WI38 (cell line): Measurements from ENCODE around the gene STMND1.
"Not testable (repeated sequence)": the region's sequence is repeated elsewhere in the genome, so short reads cannot be mapped to it uniquely, and the experiment has no call there.

Source experiments
- H3K4me3 ChIP-seq: 2 replicates; pipeline ENCODE4 v1.5.1; 2011; ENCODE audit warnings: low read depth, mild to moderate bottlenecking, control low read depth, low read length
- TF ChIP-seq, protein P1 (sequence below): IDR thresholded peaks from 2 replicates; pipeline ENCODE4 v1.5.1; 2012; ENCODE audit warnings: low read depth, mild to moderate bottlenecking, control low read depth, low read length

STMND1 gene

DNA sequence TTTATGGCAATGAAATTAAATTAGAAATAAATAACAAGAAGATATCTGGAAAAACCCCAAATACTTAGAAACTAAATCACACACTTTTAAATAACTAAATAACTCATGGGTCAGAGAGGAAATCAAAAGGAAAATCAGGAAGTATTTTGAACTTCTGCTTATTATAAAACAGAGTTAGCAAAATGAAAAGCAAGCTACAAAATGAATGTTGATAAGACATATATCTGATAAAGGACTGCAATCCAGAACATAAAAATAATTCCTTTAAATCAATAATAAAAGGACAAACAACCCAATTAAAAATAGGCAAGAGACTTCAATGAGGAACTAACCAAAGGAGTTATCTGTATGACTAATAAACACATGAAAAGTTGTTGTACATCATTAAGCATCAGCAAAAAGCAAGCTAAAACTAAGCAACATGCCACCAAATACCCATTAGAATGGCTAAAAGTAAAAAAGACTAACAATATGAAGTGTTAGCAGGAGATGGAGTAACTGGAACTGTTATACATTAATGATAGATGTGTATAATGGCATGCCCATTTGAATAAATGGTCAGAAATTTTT, 38.9 kb upstream of the STMND1 start:
- TF ChIP-seq, protein P1, sequence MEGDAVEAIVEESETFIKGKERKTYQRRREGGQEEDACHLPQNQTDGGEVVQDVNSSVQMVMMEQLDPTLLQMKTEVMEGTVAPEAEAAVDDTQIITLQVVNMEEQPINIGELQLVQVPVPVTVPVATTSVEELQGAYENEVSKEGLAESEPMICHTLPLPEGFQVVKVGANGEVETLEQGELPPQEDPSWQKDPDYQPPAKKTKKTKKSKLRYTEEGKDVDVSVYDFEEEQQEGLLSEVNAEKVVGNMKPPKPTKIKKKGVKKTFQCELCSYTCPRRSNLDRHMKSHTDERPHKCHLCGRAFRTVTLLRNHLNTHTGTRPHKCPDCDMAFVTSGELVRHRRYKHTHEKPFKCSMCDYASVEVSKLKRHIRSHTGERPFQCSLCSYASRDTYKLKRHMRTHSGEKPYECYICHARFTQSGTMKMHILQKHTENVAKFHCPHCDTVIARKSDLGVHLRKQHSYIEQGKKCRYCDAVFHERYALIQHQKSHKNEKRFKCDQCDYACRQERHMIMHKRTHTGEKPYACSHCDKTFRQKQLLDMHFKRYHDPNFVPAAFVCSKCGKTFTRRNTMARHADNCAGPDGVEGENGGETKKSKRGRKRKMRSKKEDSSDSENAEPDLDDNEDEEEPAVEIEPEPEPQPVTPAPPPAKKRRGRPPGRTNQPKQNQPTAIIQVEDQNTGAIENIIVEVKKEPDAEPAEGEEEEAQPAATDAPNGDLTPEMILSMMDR: no peak
- no peak overlapping the region for H3K4me3 ChIP-seq

DNA sequence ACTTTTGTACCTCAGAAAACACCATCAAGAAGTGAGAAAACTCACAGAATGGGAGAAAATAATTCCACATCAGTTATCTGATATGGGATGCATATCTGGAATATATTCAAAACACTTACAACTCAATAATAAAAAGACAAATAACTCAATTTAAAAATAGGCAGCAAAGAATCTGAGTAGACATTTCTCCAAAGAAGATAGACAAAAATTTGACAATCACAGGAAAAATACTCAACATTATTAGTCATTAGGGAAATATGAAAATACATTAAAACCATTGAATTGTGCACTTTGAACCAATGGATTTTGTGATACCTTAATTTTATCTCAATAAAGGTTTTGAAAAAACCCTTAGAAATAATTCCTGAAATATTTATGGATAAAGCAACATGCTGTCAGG, 36.9 kb upstream of the STMND1 start:
- TF ChIP-seq, protein P1: no peak
- no peak overlapping the region for H3K4me3 ChIP-seq

GRCh38 chr6:17066610-17067009, 35.2 kb upstream of the STMND1 start:
- TF ChIP-seq, protein P1: no peak
- no peak overlapping the region for H3K4me3 ChIP-seq

GRCh38 chr6:17068972-17069371, 32.9 kb upstream of the STMND1 start:
- not testable (repeated sequence) for H3K4me3 ChIP-seq

DNA sequence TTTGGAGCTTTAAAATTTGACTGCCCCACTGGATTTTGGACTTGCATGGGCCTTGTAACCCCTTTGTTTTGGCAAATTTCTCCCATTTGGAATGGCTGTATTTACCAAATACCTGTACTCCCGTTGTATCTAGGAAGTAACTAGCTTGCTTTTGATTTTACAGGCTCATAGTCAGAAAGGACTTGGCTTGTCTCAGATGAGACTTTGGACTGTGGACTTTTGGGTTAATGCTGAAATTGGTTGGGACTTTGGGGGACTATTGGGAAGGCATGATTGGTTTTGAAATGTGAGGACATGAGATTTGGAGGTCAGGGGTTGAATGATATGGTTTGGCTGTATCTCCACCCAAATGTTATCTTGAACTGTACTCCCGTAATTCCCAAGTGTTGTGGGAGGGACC, 31.4 kb upstream of the STMND1 start:
- not testable (repeated sequence) for H3K4me3 ChIP-seq

DNA sequence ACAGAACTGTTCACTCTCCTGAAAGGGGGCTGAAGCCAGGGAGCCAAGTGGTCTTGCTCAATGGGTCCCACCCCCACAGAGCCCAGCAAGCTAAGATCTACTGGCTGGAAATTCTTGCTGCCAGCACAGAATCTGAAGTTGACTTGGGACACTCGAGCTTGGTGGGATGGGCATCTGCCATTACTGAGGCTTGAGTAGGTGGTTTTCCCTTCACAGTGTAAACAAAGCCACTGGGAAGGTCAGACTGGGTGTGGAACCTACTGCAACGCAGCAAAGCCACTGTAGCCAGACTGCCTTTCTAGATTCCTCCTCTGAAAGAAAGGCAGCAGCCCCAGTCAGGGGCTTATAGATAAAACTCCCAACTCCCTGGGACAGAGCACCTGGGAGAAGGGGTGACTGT, 28.3 kb upstream of the STMND1 start:
- not testable (repeated sequence) for H3K4me3 ChIP-seq

GRCh38 chr6:17081273-17081672, 20.6 kb upstream of the STMND1 start:
- TF ChIP-seq, protein P1: no peak
- no peak overlapping the region for H3K4me3 ChIP-seq

- no peak overlapping the region for H3K4me3 ChIP-seq
- TF ChIP-seq, protein P1: no peak
Observed at GRCh38 chr6:17081860-17082508, 19.9 kb upstream of the STMND1 start.

GRCh38 chr6:17083397-17083796, 18.5 kb upstream of the STMND1 start:
- TF ChIP-seq, protein P1: no peak
- H3K4me3 ChIP-seq: no peak overlapping the region
